Testis (tissue), 2 donors: ENCODE measurements around the gene KCNJ10.

Experiments
- CTCF ChIP-seq, 3 experiments: fragments of 450-650 bp in 2 of 3; fragments of 200-600 bp in 1 of 3; sonication (generic) in 1 of 3; IDR thresholded peaks; one replicate each; pipeline ENCODE4 v1.5.1; 2016 to 2019; ENCODE audit warnings: antibody characterized with exemption in 3 of 3, mild to moderate bottlenecking in 2 of 3, moderate library complexity in 1 of 3
- POLR2A ChIP-seq: fragments of 450-650 bp; IDR thresholded peaks from one replicate; pipeline ENCODE4 v1.6.1; 2017; ENCODE audit warnings: antibody characterized with exemption, mild to moderate bottlenecking, moderate library complexity

GRCh38 chr1:160074865-160075264, 4.9 kb upstream of the KCNJ10 start:
- TF ChIP-seq CTCF (IDR thresholded peaks at IDR 0.05): no peak
- TF ChIP-seq POLR2A: no peak
